C4-2B (cell line): Measurements from ENCODE around the gene EXOC3L2.

Experiments
- H3K27ac ChIP-seq: fragments of 450-650 bp; 2 replicates; pipeline ENCODE4 v1.5.1; 2017
- CTCF ChIP-seq: fragments of 450-650 bp; conservative IDR thresholded peaks from 2 replicates; pipeline ENCODE4 v1.5.1; 2017; ENCODE audit warnings: mild to moderate bottlenecking
- ZFX ChIP-seq: fragments of 450-650 bp; IDR thresholded peaks from 2 replicates; pipeline ENCODE4 v1.6.1; 2017

Gene EXOC3L2

GRCh38 chr19:45267296-45267695 lies 22.1 kb upstream of the EXOC3L2 start:
- TF ChIP-seq ZFX (no peak), CTCF (no peak)
- no peak overlapping the region for H3K27ac ChIP-seq

- TF ChIP-seq ZFX (no peak), CTCF (no peak)
- no peak overlapping the region for H3K27ac ChIP-seq
Observed at GRCh38 chr19:45265375-45265774, 20.2 kb upstream of the EXOC3L2 start.

GRCh38 chr19:45264781-45265317 lies 19.6 kb upstream of the EXOC3L2 start:
- TF ChIP-seq ZFX (no peak), CTCF (no peak)
- no peak overlapping the region for H3K27ac ChIP-seq

- H3K27ac ChIP-seq: no peak overlapping the region
Observed at GRCh38 chr19:45263013-45263412, 17.8 kb upstream of the EXOC3L2 start.

GRCh38 chr19:45262570-45262969 lies 17.4 kb upstream of the EXOC3L2 start:
- H3K27ac ChIP-seq: no peak overlapping the region
- TF ChIP-seq CTCF (no peak), ZFX (no peak)

More at GRCh38 chr19:45263013-45263412, 17.8 kb upstream of the EXOC3L2 start:
- TF ChIP-seq CTCF: no peak
- no peak for TF ChIP-seq ZFX

GRCh38 chr19:45258862-45259261 lies 13.7 kb upstream of the EXOC3L2 start:
- H3K27ac ChIP-seq: no peak overlapping the region
- no peak for TF ChIP-seq ZFX

GRCh38 chr19:45256836-45257235 lies 11.6 kb upstream of the EXOC3L2 start:
- TF ChIP-seq CTCF (no peak), ZFX (no peak)
- H3K27ac ChIP-seq: no peak overlapping the region

GRCh38 chr19:45255611-45256157 lies 10.5 kb upstream of the EXOC3L2 start:
- TF ChIP-seq ZFX (no peak), CTCF (no peak)
- no peak overlapping the region for H3K27ac ChIP-seq
